Epithelial cell of esophagus (primary cell): ENCODE data around the gene NPBWR2.
A peak's percentile ranks its signal among the peaks of the same experiment; 100 is the strongest.

Experiments used
- DNase-seq: peaks from one replicate; pipeline ENCODE4 v3.0.0; 2010; ENCODE audit warnings: low read depth
- H3K4me3 ChIP-seq: 2 replicates; pipeline ENCODE4 v1.5.1; 2011; ENCODE audit warnings: mild to moderate bottlenecking, low read length, control low read depth
- CTCF ChIP-seq: IDR thresholded peaks from 2 replicates; pipeline ENCODE4 v1.5.1; 2011; ENCODE audit warnings: low read depth, mild to moderate bottlenecking, low read length, control low read depth, inconsistent platforms; ENCODE audit not compliant: insufficient read depth; ENCODE audit errors: missing control alignments

Gene NPBWR2

GRCh38 chr20:64071341-64072332, 35.7 kb downstream of the NPBWR2 start:
- H3K4me3 ChIP-seq, result no peak overlapping the region
- DNase-seq, result no peak
- TF ChIP-seq CTCF, result no peak

- DNase-seq, result no peak
- no peak for TF ChIP-seq CTCF
- no peak overlapping the region for H3K4me3 ChIP-seq
These were observed 36.9 kb downstream of the NPBWR2 start for GRCh38 chr20:64070244-64070993.

GRCh38 chr20:64069614-64070243, 37.6 kb downstream of the NPBWR2 start:
- no peak overlapping the region for H3K4me3 ChIP-seq
- no peak for DNase-seq
- peak; percentile 65 for TF ChIP-seq CTCF

GRCh38 chr20:64069209-64069613, 38.2 kb downstream of the NPBWR2 start:
- TF ChIP-seq CTCF, result no peak
- no peak for DNase-seq
- no peak overlapping the region for H3K4me3 ChIP-seq

- DNase-seq, result no peak
- no peak for TF ChIP-seq CTCF
- no peak overlapping the region for H3K4me3 ChIP-seq
These were observed 38.8 kb downstream of the NPBWR2 start for GRCh38 chr20:64068386-64069208.

- no peak for TF ChIP-seq CTCF
- DNase-seq, result no peak
- H3K4me3 ChIP-seq, result no peak overlapping the region
These were observed 39.5 kb downstream of the NPBWR2 start for GRCh38 chr20:64067733-64068307.
